Kidney epithelial cell (primary cell): Measurements from ENCODE around the gene NDUFB11. TPM values are rescaled to one million over a fixed set of nuclear protein-coding genes. Genes with fewer than 3 reads are reported as not detected.
A peak's percentile ranks its signal among the peaks of the same experiment; 100 is the strongest.

Experiments
- DNase-seq: peaks from one replicate; pipeline ENCODE4 v3.0.0-alpha.2; 2010; ENCODE audit warnings: low read depth
- H3K27me3 ChIP-seq: 2 replicates; pipeline ENCODE4 v1.6.0; 2011; ENCODE audit warnings: low read length; ENCODE audit not compliant: control insufficient read depth, insufficient read depth
- H3K36me3 ChIP-seq: 2 replicates; pipeline ENCODE4 v1.5.1; 2011; ENCODE audit warnings: low read length; ENCODE audit not compliant: control insufficient read depth, insufficient read depth
- H3K4me3 ChIP-seq: 2 replicates; pipeline ENCODE4 v1.5.1; 2011; ENCODE audit warnings: low read depth, mild to moderate bottlenecking, control low read depth, low read length
- CTCF ChIP-seq: IDR thresholded peaks from 2 replicates; pipeline ENCODE4 v1.5.1; 2011; ENCODE audit warnings: mild to moderate bottlenecking, moderate library complexity, low read length, control low read depth, inconsistent platforms; ENCODE audit not compliant: insufficient read depth, poor library complexity, severe bottlenecking
- total RNA-seq: library from RNA; depleted of rRNA; stranded (reverse); fragments of >200 nt; gene quantifications from 2 replicates; pipeline ENCODE4 v1.2.3, GENCODE V29; 2015

The NDUFB11 gene
- total RNA-seq, 1 donor from 2014 or later, result 46.2 TPM

- H3K4me3 ChIP-seq, result no peak overlapping the region
- no peak for TF ChIP-seq CTCF
- no peaks in the 10 kb centered on the region for H3K27me3 ChIP-seq
- no peaks in the 10 kb centered on the region for H3K36me3 ChIP-seq
- no peak for DNase-seq
These were observed 16.3 kb upstream of the NDUFB11 start for GRCh38 chrX:47160781-47161180.

- Histone ChIP-seq H3K36me3 (no peaks in the 10 kb centered on the region), H3K4me3 (no peak overlapping the region), H3K27me3 (no peaks in the 10 kb centered on the region)
- no peak for DNase-seq
- TF ChIP-seq CTCF, result no peak
These were observed 14.3 kb upstream of the NDUFB11 start for GRCh38 chrX:47158781-47159180.

GRCh38 chrX:47158131-47158530 lies 13.6 kb upstream of the NDUFB11 start:
- Histone ChIP-seq H3K27me3 (no peaks in the 10 kb centered on the region), H3K36me3 (no peaks in the 10 kb centered on the region), H3K4me3 (no peak overlapping the region)
- TF ChIP-seq CTCF, result peak; percentile 2
- DNase-seq, result no peak

GRCh38 chrX:47156611-47157520 lies 12.4 kb upstream of the NDUFB11 start:
- TF ChIP-seq CTCF, result no peak
- DNase-seq, result no peak

GRCh38 chrX:47151435-47151834 lies 6.9 kb upstream of the NDUFB11 start:
- TF ChIP-seq CTCF, result no peak
- H3K27me3 ChIP-seq, result no peaks in the 10 kb centered on the region
- no peak for DNase-seq
- no peaks in the 10 kb centered on the region for H3K36me3 ChIP-seq
- H3K4me3 ChIP-seq, result no peak overlapping the region

More at GRCh38 chrX:47156611-47157520, 12.4 kb upstream of the NDUFB11 start:
- Histone ChIP-seq H3K27me3 (no peaks in the 10 kb centered on the region), H3K4me3 (no peak overlapping the region), H3K36me3 (no peaks in the 10 kb centered on the region)
